Measurements from ENCODE around the gene ARHGAP44.
"Not testable (repeated sequence)": the region's sequence is repeated elsewhere in the genome, so short reads cannot be mapped to it uniquely, and the experiment has no call there.

The ARHGAP44 gene

GRCh38 chr17:12826431-12826830 is 37.1 kb downstream of the ARHGAP44 start:
- no peak for DNase-seq

DNA sequence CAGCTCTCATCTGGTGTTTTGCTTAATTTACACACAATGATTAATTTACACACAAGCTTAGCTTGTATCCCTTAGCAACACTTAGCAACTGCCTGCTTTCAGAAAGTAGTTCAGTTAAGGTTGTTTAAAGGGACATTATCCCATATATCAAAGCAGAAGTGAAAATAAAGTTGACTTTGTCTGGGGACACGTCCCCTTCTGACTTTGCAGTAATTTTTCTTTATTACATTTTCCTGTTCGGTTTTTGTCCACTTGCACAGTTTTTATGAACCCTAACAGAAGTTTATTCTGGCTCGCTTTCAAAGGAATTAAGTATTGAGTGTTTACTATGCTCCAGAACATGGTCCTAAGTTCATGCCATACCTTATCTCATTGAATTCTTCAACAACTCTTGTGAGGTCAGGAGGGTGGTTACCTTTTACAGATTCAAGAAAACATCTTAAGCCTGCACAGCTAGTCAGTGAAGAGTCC is 41.5 kb downstream of the ARHGAP44 start:
- no peak for DNase-seq

- no peak for DNase-seq
Measured at GRCh38 chr17:12831839-12832238, 42.5 kb downstream of the ARHGAP44 start.

- no peak for DNase-seq
Measured at GRCh38 chr17:12839042-12839441, 49.7 kb downstream of the ARHGAP44 start.

DNA sequence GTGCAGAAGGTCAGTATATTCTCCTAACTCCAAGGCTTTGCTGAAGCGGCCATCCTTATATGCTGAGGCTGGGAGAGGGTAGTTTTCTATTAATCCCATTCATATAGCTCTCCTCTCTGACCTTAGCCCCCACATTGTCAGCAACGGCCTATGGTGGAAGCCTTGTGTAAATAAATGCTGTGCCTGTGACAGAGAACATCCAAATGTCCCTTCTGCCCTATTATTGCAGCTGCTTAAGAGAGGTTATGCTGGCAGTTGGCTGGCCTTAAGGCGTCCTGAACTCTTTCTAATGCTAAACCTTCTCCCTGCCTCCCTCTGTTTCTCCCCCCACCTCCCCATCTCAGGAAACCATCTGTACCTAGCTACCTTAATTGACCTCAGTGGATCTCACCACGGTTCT is 53.6 kb downstream of the ARHGAP44 start:
- no peak for DNase-seq

DNA sequence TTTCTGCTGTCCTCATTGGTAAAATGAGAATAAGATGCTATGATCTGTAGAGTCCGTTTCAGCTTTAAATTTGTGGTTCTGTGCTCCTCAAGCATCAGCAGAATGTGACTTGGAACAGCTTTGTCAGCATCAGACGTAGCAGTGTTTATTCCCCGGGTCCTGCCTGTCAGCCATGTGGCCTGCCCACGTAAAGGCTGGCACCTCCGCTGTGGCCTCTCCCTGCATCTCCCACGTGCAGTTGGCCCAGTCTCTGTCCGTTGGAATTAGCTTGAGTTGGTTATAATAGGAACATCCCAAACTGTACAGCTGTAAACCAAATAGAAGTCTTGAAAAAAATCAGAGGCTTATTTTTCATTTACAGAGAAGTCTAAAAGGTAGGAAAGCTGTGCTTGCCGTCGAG is 61.7 kb downstream of the ARHGAP44 start:
- no peak for DNase-seq

GRCh38 chr17:12851901-12852435 is 62.7 kb downstream of the ARHGAP44 start:
- DNase-seq = no peak

DNA sequence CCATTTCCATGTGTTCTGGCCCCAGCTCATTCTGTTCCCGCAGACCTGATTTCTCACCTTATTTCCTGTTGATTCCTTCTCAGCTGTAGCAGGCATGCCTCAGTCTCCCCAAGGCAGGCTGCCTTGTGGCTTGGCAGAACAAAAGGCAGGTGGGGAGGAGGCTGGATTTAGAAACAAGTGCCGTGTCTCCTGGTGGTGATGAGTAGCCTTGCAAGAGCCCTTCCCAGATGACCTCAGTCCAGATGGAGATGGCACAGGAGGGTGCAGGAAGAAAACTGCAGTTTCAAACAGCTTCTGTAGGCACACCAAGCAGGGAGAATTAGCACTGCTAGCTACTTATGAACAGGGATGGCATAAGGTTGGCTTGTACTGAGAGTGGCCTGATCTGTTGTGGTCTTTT is 64.6 kb downstream of the ARHGAP44 start:
- no peak for DNase-seq

GRCh38 chr17:12856416-12856815 is 67.1 kb downstream of the ARHGAP44 start:
- no peak for DNase-seq

- no peak for DNase-seq
Measured at GRCh38 chr17:12857592-12857991, 68.3 kb downstream of the ARHGAP44 start.

DNA sequence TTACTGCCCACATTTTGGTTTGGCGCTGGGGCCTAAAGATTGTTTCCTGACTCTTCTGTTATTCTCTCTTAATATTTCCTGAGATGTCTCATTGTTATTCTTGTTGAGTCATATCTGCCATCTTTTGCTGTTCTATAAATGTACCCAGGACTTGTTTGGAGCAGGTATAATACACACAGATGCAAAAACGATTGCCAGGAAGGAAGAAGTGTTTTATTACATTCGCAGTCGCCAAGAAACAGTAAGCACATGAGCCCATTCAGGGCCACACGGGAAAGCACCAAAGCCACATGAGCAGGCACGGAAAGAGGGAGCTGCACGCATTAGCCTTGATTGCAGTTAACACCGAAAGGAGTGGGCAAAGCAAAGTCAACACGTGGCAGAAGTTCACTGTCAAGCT is 70.2 kb downstream of the ARHGAP44 start:
- DNase-seq = no peak

DNA sequence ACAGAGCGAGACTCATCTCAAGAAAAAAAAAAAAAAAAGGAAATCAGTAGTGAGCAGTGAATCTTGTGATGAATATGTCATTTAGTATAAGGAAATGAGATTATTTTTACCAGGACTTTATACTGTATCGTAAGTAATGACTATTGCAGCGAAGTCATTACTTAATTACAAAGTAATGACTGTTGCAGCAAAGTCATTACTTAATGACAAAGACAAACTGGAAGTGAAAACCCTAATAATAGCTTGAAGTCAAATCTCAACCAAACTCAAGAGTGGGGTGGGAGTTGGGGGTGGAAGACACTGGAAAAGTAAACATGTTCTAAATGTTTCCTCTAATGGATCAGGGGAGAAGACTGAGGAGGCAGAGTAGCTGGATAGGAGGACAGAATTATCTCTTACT is 76.5 kb downstream of the ARHGAP44 start:
- no peak for DNase-seq

DNA sequence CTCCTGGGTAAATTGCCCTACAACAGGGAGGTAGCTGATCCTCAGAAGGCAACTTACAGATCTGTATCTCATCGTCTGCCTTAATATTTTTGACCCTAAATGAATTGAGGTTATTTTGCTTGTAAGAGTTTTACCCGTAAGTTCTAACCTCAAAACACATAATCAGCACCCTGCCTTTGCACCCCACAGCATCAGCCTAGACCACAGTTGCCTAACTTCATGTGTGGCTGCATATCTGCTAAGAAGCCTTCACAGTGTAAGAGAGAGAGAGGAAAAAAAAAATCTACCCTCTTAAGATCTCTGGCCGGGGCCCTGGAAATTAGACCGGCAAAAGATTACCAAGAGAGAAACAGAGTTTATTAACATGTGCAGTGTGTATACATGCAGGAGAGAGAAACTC is 76.9 kb downstream of the ARHGAP44 start:
- no peak for DNase-seq

GRCh38 chr17:12867726-12868125 is 78.4 kb downstream of the ARHGAP44 start:
- DNase-seq = no peak

GRCh38 chr17:12873415-12874125 is 84.3 kb downstream of the ARHGAP44 start:
- not testable (repeated sequence) for DNase-seq

DNA sequence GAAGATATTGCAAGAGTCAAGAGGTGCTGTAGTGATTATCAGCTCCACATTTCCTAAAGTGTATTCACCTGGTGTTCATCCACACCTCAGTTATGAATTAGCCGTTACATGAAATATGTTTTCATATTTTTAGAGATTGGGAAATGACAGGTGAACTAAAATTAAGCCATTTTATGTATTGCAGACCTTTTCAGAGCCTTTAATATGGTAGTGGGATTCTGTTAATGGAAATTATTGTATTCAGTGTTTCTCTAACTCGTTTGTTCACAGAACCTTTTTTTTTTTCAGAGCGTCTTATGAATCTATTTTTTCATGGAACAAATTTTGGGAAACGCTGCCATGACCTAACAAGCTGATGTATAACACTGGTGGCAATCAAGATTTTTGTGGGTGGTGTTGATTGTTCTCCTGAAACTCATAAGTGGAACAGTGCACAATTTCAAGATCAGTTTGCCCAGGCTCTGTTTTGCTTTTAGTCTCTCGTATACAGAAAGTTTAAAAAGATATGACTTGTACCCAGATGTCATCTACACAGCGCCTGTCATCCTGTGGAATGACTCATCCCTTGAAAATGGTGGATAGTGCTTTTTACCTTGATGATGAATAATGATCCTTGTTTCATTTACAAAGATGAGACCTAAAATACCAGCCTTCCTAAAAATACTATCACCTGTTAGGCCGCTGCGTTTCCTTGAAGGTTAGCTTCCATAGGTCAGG is 88.8 kb downstream of the ARHGAP44 start:
- DNase-seq = no peak

GRCh38 chr17:12879096-12879495 is 89.8 kb downstream of the ARHGAP44 start:
- DNase-seq = not testable (repeated sequence)

DNA sequence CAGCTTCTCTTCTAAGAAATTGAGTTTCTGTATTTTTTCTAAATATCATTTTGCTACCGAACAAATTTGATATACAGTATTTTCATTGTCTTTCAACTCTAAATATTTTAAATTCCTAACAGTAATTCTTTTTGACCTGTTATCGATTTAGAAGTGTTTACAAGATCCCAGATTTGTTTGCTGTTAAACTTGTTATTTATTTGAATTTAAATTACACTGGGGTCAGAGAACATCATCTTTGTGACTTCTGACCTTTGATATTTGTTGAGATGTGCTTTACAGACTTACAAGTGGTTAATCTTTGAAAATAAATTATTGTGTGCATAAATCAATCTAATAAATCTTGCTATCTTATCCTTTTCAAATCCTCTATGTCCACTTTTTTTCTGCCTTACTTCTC is 94.2 kb downstream of the ARHGAP44 start:
- no peak for DNase-seq

DNA sequence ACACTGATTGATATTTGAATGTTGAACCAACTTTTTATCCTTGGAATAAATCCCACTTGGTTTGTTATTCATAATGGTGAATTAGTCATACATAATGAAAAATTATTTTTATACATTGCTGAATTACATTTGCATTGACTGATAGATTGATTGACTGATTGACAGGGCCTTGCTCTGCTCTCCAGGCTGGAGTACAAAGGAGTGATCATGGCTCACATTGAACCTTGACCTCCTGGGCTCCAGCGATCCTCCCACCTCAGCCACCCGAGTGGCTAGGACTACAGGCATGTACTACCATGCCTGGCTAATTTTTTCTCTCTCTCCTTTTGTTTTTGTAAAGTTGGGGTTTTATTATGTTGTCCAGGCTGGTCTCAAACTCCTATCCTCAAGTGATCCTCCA is 97.8 kb downstream of the ARHGAP44 start:
- DNase-seq = no peak

DNA sequence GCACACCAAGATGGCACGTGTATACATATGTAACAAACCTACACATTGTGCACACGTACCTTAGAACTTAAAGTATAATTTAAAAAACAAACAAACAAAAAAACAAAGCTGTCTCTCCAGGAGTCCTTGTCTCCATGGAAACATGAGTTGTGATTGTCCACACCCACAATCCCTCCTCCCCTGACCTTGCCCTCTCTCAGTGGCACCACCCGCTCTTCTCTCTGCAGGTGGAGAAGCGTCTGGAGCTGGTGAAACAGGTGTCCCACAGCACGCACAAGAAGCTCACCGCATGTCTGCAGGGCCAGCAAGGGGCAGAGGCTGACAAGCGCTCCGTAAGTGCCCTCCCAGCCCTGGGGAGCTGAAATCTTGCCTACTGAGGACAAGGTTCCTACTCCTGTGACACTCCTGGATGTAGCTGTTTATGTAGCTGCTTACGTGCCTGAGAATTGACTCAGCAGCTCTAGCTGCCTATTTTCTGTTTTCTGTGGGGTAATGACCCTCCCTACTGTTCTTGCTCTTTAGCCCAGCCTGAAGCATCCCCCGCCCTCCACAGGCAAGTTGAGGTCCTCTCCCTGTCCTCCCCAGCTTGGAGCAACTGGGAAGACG is 107.0 kb downstream of the ARHGAP44 start:
- DNase-seq = no peak

GRCh38 chr17:12898110-12898509 is 108.8 kb downstream of the ARHGAP44 start:
- no peak for DNase-seq

DNA sequence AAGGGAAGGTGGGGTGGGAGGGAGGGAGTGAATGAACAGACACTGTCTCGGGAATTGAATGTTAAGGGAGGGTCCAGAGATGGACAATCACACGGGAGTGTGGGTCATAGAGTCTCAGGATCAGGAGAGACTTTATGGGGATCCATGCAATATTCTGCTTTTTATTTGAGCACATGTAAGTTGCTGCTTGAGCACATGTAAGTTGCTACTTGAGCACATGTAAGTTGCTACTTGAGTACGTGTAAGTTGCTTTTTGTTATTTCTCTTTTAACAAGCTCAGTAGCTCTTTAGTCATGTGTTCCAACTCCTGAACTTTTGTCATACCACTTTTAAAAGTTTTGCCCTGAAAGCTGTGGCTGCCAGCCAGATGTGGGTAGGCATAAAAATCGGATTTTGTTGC is 110.3 kb downstream of the ARHGAP44 start:
- DNase-seq = no peak

- no peak for DNase-seq
Measured at GRCh38 chr17:12900474-12900873, 111.2 kb downstream of the ARHGAP44 start.

DNA sequence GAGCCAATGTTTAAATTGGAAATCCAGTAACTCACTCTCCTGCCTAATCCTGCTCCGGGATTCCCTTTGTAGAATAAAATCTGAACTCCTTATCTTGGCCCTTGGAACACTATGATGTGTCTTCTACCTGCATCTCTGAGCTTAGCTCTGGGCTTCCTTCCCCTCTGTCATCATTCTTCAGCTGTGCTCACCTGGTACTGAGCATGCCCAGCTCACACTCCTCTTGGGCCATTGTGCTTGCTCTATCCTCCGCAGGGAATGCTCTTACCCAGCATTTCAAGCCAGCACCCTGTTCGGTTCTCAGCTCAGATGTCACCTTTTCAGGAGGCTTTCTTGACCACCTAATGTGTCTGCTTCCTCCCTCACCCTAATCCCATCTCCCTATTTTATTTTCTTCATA is 112.7 kb downstream of the ARHGAP44 start:
- no peak for DNase-seq

Measured in 8988T (cell line).